Endothelial cell of umbilical vein (primary cell): Measurements from ENCODE around the gene SOSTDC1. TPM values are rescaled to one million over a fixed set of nuclear protein-coding genes. Genes with fewer than 3 reads are reported as not detected.

Experiments used
- BruUV-seq: library from RNA; stranded (reverse); fragments of 400-500 nt; replicated peaks from 2 replicates; lab custom pipeline; 2021; lab: Mats Ljungman, UMichigan
- CTCF ChIA-PET: fragments of 300-600, 350-600 bp; sonication (Branson Sonifier 250); formaldehyde crosslinking; loops from one replicate; lab custom pipeline; 2021; ENCODE audit warnings: antibody characterized with exemption, inconsistent platforms; lab: Charles Lee
- POLR2A ChIA-PET: fragments of 300-600, 350-600 bp; sonication (Branson Sonifier 250); formaldehyde crosslinking; loops from one replicate; lab custom pipeline; 2021; ENCODE audit warnings: antibody characterized with exemption, inconsistent platforms; lab: Charles Lee
- DNase-seq: peaks from one replicate; pipeline ENCODE4 v3.0.0-alpha.2; 2011; ENCODE audit warnings: low read depth, low spot score
- FAIRE-seq: peaks from 2 replicates; lab custom pipeline; 2011; peaks lifted over from hg19 to GRCh38; lab: Jason Lieb, UNC
- H2AFZ ChIP-seq: 2 replicates; pipeline ENCODE4 v1.6.0; 2012; ENCODE audit warnings: low read depth, low read length, control low read depth, inconsistent platforms
- H3K27ac ChIP-seq: 2 replicates; pipeline ENCODE4 v1.5.1; 2011; ENCODE audit warnings: low read depth, mild to moderate bottlenecking, control low read depth, low read length, moderate library complexity; ENCODE audit not compliant: insufficient read depth
- H3K27me3 ChIP-seq, 2 experiments: 2 replicates each; pipeline versions ENCODE4 v1.6.0 to v1.6.1; 2011; ENCODE audit warnings: low read length in 2 of 2, mixed read lengths in 1 of 2; ENCODE audit not compliant: control insufficient read depth in 2 of 2, insufficient read depth in 2 of 2
- H3K36me3 ChIP-seq, 2 experiments: 2 replicates in 1 of 2; 3 replicates in 1 of 2; pipeline ENCODE4 v1.5.1; 2011; ENCODE audit warnings: low read length in 2 of 2, mild to moderate bottlenecking in 1 of 2, moderate library complexity in 1 of 2; ENCODE audit not compliant: control insufficient read depth in 2 of 2, insufficient read depth in 2 of 2; ENCODE audit errors: extremely low read depth in 1 of 2
- H3K4me1 ChIP-seq: 3 replicates; pipeline ENCODE4 v1.5.1; 2011; ENCODE audit warnings: mild to moderate bottlenecking, low read length; ENCODE audit not compliant: control insufficient read depth, insufficient read depth; ENCODE audit errors: extremely low read depth
- H3K4me2 ChIP-seq: 2 replicates; pipeline ENCODE4 v1.6.1; 2011; ENCODE audit warnings: low read length, control low read depth, mixed read lengths; ENCODE audit not compliant: insufficient read depth
- H3K4me3 ChIP-seq, 3 experiments: fragments of 200-600 bp in 1 of 3; sonication (generic), shearing (Covaris generic) in 1 of 3; replicated peaks in 1 of 3; 2 replicates each; pipeline ENCODE4 v1.5.1; 2011 to 2016; ENCODE audit warnings: control low read depth in 3 of 3, low read length in 3 of 3, mild to moderate bottlenecking in 2 of 3, inconsistent platforms in 1 of 3, low read depth in 1 of 3, moderate library complexity in 1 of 3; ENCODE audit not compliant: insufficient read depth in 1 of 3
- H3K79me2 ChIP-seq: 2 replicates; pipeline ENCODE4 v1.6.0; 2012; ENCODE audit warnings: low read length, inconsistent platforms; ENCODE audit not compliant: control insufficient read depth, insufficient read depth
- H3K9ac ChIP-seq: replicated peaks from 2 replicates; pipeline ENCODE3; 2011; ENCODE audit warnings: low read length, control low read depth; ENCODE audit not compliant: insufficient read depth; ENCODE audit errors: extremely low read depth
- H3K9me1 ChIP-seq: replicated peaks from 3 replicates; pipeline ENCODE4 v1.6.0; 2011; ENCODE audit warnings: mild to moderate bottlenecking, low read length; ENCODE audit not compliant: control insufficient read depth, insufficient read depth; ENCODE audit errors: extremely low read depth
- H3K9me3 ChIP-seq: replicated peaks from 2 replicates; pipeline ENCODE4 v1.5.1; 2012; ENCODE audit warnings: low read length, inconsistent platforms; ENCODE audit not compliant: control insufficient read depth, insufficient read depth
- H4K20me1 ChIP-seq: replicated peaks from 2 replicates; pipeline ENCODE3; 2011; ENCODE audit warnings: mild to moderate bottlenecking, low read length; ENCODE audit not compliant: control insufficient read depth, insufficient read depth; ENCODE audit errors: extremely low read depth
- CTCF ChIP-seq, 2 donors: IDR thresholded peaks; 1 replicate in 1 of 2; 2 replicates in 1 of 2; pipeline ENCODE4 v1.5.1; 2011; ENCODE audit warnings: low read length in 2 of 2, mild to moderate bottlenecking in 2 of 2, moderate library complexity in 2 of 2, control low read depth in 1 of 2, inconsistent platforms in 1 of 2, low read depth in 1 of 2; ENCODE audit not compliant: insufficient read depth in 1 of 2; ENCODE audit errors: extremely low read depth in 1 of 2
- EZH2 ChIP-seq: IDR thresholded peaks from 2 replicates; pipeline ENCODE4 v1.6.1; 2012; ENCODE audit warnings: borderline replicate concordance, low read depth, mild to moderate bottlenecking, moderate library complexity, low read length, inconsistent platforms; ENCODE audit not compliant: severe bottlenecking
- FOS ChIP-seq: IDR thresholded peaks from 2 replicates; pipeline ENCODE4 v1.6.1; 2011; ENCODE audit warnings: mild to moderate bottlenecking, low read length, moderate library complexity, borderline replicate concordance; ENCODE audit not compliant: insufficient read depth
- GATA2 ChIP-seq: IDR thresholded peaks from 2 replicates; pipeline ENCODE4 v1.7.0; 2011; ENCODE audit warnings: low read depth, mild to moderate bottlenecking, moderate library complexity, mixed read lengths, low read length; ENCODE audit not compliant: insufficient read length, insufficient read depth
- JUN ChIP-seq: IDR thresholded peaks from 2 replicates; pipeline ENCODE4 v1.6.1; 2011; ENCODE audit warnings: borderline replicate concordance, low read depth; ENCODE audit not compliant: insufficient read length, insufficient read depth
- MAX ChIP-seq: IDR thresholded peaks from 2 replicates; pipeline ENCODE4 v1.6.1; 2011; ENCODE audit not compliant: insufficient read depth, insufficient read length
- MYC ChIP-seq: IDR thresholded peaks from one replicate; pipeline ENCODE4 v1.6.1; 2011; ENCODE audit warnings: mild to moderate bottlenecking, low read depth, low read length
- POLR2A ChIP-seq: IDR thresholded peaks from 2 replicates; pipeline ENCODE4 v1.6.1; 2012; ENCODE audit warnings: low read depth, mild to moderate bottlenecking, control low read depth, low read length
- POLR2AphosphoS5 ChIP-seq: IDR thresholded peaks from 2 replicates; pipeline ENCODE4 v1.6.1; 2012; ENCODE audit warnings: low read depth, mild to moderate bottlenecking, control low read depth, low read length, moderate library complexity; ENCODE audit not compliant: insufficient read depth
- dilution Hi-C: fragments of 300-500 bp; cut with MboI; formaldehyde crosslinking; loops from one replicate; pipeline ENCODE4 v1.15.0; 2019; ENCODE audit warnings: low sequenced_read_pairs; ENCODE audit not compliant: extremely low pct_ligation_motif_present
- intact Hi-C: fragments of 100-400 bp; cut with micrococcal nuclease; formaldehyde crosslinking; loops from one replicate; pipeline ENCODE4 v1.10.0; 2022
- polyA plus RNA-seq, 4 experiments: library from polyadenylated mRNA; depleted of rRNA in 3 of 4; stranded (reverse) in 3 of 4; unstranded in 1 of 4; fragments of >200 nt; gene quantifications; 2 replicates each; pipeline versions ENCODE4 v1.2.1 to v1.2.3, GENCODE V29; 2011 to 2012; ENCODE audit warnings: missing spikeins in 1 of 4
- total RNA-seq: library from RNA; stranded (reverse); gene quantifications from 2 replicates; pipeline ENCODE4 v1.2.3, GENCODE V29; 2021

The SOSTDC1 gene
- total and polyA plus RNA-seq, 2 donors (not counting 3 experiments of a cell fraction or from before 2014, with no cell fraction given): not detected

- dilution Hi-C loops: no loop called here
- no peak overlapping the region for H3K9ac ChIP-seq
- H3K27me3 ChIP-seq: no peaks in the 10 kb centered on the region
- H3K4me2 ChIP-seq: no peak overlapping the region
- BruUV-seq: no TSS peak
- H2AFZ ChIP-seq: no peak overlapping the region
- H3K9me1 ChIP-seq: no peaks in the 10 kb centered on the region
- H3K27ac ChIP-seq: no peak overlapping the region
- FAIRE-seq (no peak), DNase-seq (no peak)
- H3K4me3 ChIP-seq: no peak overlapping the region
- no peaks in the 10 kb centered on the region for H3K9me3 ChIP-seq
- no peaks in the 10 kb centered on the region for H3K79me2 ChIP-seq
- H3K36me3 ChIP-seq: no peaks in the 10 kb centered on the region
- ChIA-PET CTCF (interaction anchor here (1.2 to 8.4 kb wide), 3 partner anchors 8 to 128 kb away, joined by 3 to 67 read pairs (median 10); no protein-coding TSS in a partner anchor), POLR2A (no interaction called here)
- no peak for TF ChIP-seq CTCF (IDR thresholded peaks at IDR 0.05; ENCODE audit: extremely low read depth in 1 of 2, insufficient read depth in 1 of 2, low read depth in 1 of 2, low read length in 2 of 2)
- TF ChIP-seq GATA2: no peak
- TF ChIP-seq MYC: no peak
- TF ChIP-seq POLR2AphosphoS5: no peak
- intact Hi-C loops: loop anchor here (10.0 kb wide), 1 partner anchor 478 kb away; no protein-coding TSS in a partner anchor
- H4K20me1 ChIP-seq: no peaks in the 10 kb centered on the region
- H3K4me1 ChIP-seq: no peaks in the 10 kb centered on the region
These were observed 29.2 kb downstream of the SOSTDC1 start for GRCh38 chr7:16436306-16436705.

GRCh38 chr7:16433568-16434122 lies 31.9 kb downstream of the SOSTDC1 start:
- Histone ChIP-seq H3K4me2 (no peak overlapping the region), H3K79me2 (no peaks in the 10 kb centered on the region), H3K9ac (no peak overlapping the region), H3K27ac (no peak overlapping the region), H3K9me1 (no peaks in the 10 kb centered on the region), H2AFZ (no peak overlapping the region), H3K4me3 (no peak overlapping the region), H3K36me3 (no peaks in the 10 kb centered on the region), H3K27me3 (no peaks in the 10 kb centered on the region), H3K9me3 (no peaks in the 10 kb centered on the region), H4K20me1 (no peaks in the 10 kb centered on the region), H3K4me1 (no peaks in the 10 kb centered on the region)
- TF ChIP-seq GATA2: no peak
- TF ChIP-seq EZH2: no peak
- no peak for TF ChIP-seq MAX
- no peak for TF ChIP-seq POLR2A
- no peak for TF ChIP-seq POLR2AphosphoS5
- no peak for TF ChIP-seq FOS
- no peak for TF ChIP-seq JUN
- no peak for TF ChIP-seq CTCF (IDR thresholded peaks at IDR 0.05; ENCODE audit: extremely low read depth in 1 of 2, insufficient read depth in 1 of 2, low read depth in 1 of 2, low read length in 2 of 2)
- TF ChIP-seq MYC: no peak
- FAIRE-seq (no peak), DNase-seq (no peak)
- dilution Hi-C loops (no loop called here), intact Hi-C loops (loop anchor here (10.0 kb wide), 1 partner anchor 481 kb away; no protein-coding TSS in a partner anchor)
- POLR2A ChIA-PET: no interaction called here
- CTCF ChIA-PET: interaction anchor here (1.4 to 8.4 kb wide), 3 partner anchors 12 to 131 kb away, joined by 3 to 67 read pairs (median 13); partner anchors contain the start of gene CRPPA
- BruUV-seq: no TSS peak
